ENCODE results near the gene ADGRL3.

DNA sequence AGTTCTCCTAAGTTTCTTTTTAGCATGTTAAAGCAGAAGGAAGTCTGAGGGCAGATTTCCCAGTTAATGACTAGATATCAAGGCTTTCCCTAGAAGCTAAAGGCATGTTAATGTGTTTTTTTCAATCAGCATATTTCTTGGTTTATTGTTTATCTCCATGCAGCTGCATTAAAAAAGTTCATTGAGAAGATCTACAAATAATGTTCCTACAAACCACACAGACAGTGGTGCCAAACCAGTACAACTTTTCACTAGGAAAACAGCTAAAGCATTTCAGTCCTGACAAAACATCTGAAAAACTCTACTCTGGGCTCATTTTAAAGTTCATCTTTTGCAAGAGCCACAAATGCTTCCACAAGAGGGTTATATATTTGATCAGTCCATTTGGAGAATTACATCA, 320.0 kb downstream of the ADGRL3 start:
- TF ChIP-seq, protein P1, sequence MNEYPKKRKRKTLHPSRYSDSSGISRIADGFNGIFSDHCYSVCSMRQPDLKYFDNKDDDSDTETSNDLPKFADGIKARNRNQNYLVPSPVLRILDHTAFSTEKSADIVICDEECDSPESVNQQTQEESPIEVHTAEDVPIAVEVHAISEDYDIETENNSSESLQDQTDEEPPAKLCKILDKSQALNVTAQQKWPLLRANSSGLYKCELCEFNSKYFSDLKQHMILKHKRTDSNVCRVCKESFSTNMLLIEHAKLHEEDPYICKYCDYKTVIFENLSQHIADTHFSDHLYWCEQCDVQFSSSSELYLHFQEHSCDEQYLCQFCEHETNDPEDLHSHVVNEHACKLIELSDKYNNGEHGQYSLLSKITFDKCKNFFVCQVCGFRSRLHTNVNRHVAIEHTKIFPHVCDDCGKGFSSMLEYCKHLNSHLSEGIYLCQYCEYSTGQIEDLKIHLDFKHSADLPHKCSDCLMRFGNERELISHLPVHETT (tag by site-specific recombination; IDR thresholded peaks at IDR 0.05), result no peak
- TF ChIP-seq, protein P2, sequence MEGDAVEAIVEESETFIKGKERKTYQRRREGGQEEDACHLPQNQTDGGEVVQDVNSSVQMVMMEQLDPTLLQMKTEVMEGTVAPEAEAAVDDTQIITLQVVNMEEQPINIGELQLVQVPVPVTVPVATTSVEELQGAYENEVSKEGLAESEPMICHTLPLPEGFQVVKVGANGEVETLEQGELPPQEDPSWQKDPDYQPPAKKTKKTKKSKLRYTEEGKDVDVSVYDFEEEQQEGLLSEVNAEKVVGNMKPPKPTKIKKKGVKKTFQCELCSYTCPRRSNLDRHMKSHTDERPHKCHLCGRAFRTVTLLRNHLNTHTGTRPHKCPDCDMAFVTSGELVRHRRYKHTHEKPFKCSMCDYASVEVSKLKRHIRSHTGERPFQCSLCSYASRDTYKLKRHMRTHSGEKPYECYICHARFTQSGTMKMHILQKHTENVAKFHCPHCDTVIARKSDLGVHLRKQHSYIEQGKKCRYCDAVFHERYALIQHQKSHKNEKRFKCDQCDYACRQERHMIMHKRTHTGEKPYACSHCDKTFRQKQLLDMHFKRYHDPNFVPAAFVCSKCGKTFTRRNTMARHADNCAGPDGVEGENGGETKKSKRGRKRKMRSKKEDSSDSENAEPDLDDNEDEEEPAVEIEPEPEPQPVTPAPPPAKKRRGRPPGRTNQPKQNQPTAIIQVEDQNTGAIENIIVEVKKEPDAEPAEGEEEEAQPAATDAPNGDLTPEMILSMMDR (tag by site-specific recombination; IDR thresholded peaks at IDR 0.05), result no peak
- TF ChIP-seq ZNF133 (tag by site-specific recombination; IDR thresholded peaks at IDR 0.05), result no peak

All from HEK293 (cell line).